ENCODE results near the gene ZNF223.

The ZNF223 gene

GRCh38 chr19:44072543-44073401, 20.9 kb downstream of the ZNF223 start:
- DNase-seq: no peak

- no peak for DNase-seq
Measured at GRCh38 chr19:44076325-44076724, 24.5 kb downstream of the ZNF223 start.

- no peak for DNase-seq
Measured at GRCh38 chr19:44092108-44092507, 40.3 kb downstream of the ZNF223 start.

- DNase-seq: peak; percentile 73
Measured at GRCh38 chr19:44093931-44094765, 42.3 kb downstream of the ZNF223 start, which contains the start of gene ZNF224. Gene ZNF224 (plus strand): TSS chr19:44094361. CDS start chr19:44097874, 3,513 bp downstream.

- DNase-seq: no peak
Measured at GRCh38 chr19:44107751-44108150, 55.9 kb downstream of the ZNF223 start.

GRCh38 chr19:44109458-44109857, 57.6 kb downstream of the ZNF223 start:
- no peak for DNase-seq

GRCh38 chr19:44111910-44112463, 60.2 kb downstream of the ZNF223 start:
- no peak for DNase-seq

GRCh38 chr19:44112802-44113137, 60.9 kb downstream of the ZNF223 start:
- no peak for DNase-seq

GRCh38 chr19:44113138-44113783, 61.4 kb downstream of the ZNF223 start, which contains the start of gene ZNF225:
Gene ZNF225 (plus strand): TSS chr19:44113399. CDS start chr19:44115828, 2,429 bp downstream.
- DNase-seq: peak; percentile 76

GRCh38 chr19:44113784-44114390, 62.1 kb downstream of the ZNF223 start:
- DNase-seq: no peak

All from activated effector memory CD4-positive, alpha-beta T cell treated with Interleukin-2 at 50 U/mL for 16 hours (primary cell).